ENCODE results near the gene XIAP.

The XIAP gene

DNA sequence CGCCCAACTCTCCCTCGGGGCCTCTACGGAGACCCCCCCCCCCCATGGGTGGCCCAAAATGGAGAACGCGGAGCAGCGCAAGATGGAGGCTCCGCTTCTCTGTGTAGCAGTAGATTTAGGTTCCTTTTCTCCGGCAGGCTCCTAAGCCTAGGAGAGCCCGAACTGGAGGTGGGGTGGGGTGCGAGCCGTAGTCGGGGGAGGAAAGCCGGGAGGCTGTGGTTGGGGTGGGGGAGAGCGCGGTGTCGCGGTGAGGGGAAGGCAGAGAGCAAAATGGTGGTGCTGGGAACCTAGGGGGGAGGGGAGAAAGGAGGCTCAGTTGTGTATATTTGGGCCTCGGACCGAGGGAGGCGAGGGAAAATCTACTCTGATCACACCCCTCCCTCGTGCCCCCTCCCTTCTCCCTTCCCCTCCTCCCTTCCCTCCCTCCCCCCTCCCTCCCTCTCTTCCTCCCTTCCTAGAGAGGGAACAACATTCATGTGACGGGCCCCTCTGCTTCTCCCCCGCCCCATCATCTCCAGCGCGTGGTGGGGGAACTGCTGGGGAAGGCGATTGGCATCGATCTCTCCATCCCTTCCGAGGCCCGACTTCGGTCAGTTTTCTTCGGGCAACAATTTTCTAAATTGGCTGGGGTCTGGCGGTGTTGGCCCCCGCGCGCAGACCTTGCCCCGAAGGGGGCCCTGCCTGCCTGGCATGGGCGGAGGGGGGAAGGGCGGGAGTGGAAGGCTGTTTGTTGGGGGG is 101.6 kb downstream of the XIAP start, which contains the start of gene STAG2:
TSS of gene STAG2 (plus strand) at position 439 of the 738 bp plus-strand sequence. CDS start 60,922 bp downstream, outside the sequence.
- H3K27ac ChIP-seq (ENCODE audit: low read depth, low read length) = peak within 1 kb of the TSS; percentile 95
- H3K9me3 ChIP-seq (ENCODE audit: low read length) = no peaks in the 10 kb centered on the region
- H3K27me3 ChIP-seq (ENCODE audit: control insufficient read depth in 1 of 2, insufficient read depth in 2 of 2, low read length in 2 of 2) = peaks cover 4 to 11% of the 10 kb centered on the region in 2 donors

DNA sequence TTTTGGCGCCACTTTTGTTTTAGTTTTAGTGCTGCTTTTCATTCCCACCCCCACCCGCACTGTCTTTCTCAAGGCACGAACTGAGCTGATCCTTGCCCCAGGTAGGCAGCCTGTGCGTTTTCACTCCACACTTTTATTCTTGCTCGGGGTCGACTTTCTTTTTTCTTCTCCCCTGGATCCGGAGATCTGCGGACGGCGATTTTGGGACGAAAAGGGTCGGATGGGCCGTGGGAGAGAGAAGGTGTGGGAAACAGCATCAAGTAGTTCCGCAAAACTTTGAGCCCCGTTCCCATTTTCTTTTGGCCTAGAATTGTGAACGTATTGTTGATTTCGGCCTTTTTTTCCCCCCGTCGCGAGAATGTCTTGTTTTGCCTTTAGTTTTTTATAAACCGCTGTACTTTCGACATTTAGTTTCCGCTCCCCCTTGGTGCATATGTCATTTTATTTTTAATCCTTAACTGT is 102.2 kb downstream of the XIAP start:
- H3K4me3 ChIP-seq (ENCODE audit: low read depth in 1 of 2, low read length in 2 of 2) = peak overlapping the region; percentile 52 to 80
- H3K9me3 ChIP-seq (ENCODE audit: low read length) = no peaks in the 10 kb centered on the region
- H3K27me3 ChIP-seq (ENCODE audit: control insufficient read depth in 1 of 2, insufficient read depth in 2 of 2, low read length in 2 of 2) = peaks cover 4 to 11% of the 10 kb centered on the region in 2 donors
- H3K27ac ChIP-seq (ENCODE audit: low read depth, low read length) = peak overlapping the region; percentile 86
- peak overlapping the region; percentile 68 for H3K9ac ChIP-seq (ENCODE audit: low read length)
- no peaks in the 10 kb centered on the region for H3K36me3 ChIP-seq (ENCODE audit: insufficient read depth, low read length)
- no peaks in the 10 kb centered on the region for H3K4me1 ChIP-seq (ENCODE audit: insufficient read depth, low read length)

More for the DNA sequence above, 101.6 kb downstream of the XIAP start, which contains the start of gene STAG2:
- Histone ChIP-seq H3K4me3 (ENCODE audit: low read depth in 1 of 2, low read length in 2 of 2) (peak within 1 kb of the TSS; percentile 52 to 80), H3K4me1 (ENCODE audit: insufficient read depth, low read length) (no peaks in the 10 kb centered on the region), H3K36me3 (ENCODE audit: insufficient read depth, low read length) (no peaks in the 10 kb centered on the region), H3K9ac (ENCODE audit: low read length) (peak within 1 kb of the TSS; percentile 68)

DNA sequence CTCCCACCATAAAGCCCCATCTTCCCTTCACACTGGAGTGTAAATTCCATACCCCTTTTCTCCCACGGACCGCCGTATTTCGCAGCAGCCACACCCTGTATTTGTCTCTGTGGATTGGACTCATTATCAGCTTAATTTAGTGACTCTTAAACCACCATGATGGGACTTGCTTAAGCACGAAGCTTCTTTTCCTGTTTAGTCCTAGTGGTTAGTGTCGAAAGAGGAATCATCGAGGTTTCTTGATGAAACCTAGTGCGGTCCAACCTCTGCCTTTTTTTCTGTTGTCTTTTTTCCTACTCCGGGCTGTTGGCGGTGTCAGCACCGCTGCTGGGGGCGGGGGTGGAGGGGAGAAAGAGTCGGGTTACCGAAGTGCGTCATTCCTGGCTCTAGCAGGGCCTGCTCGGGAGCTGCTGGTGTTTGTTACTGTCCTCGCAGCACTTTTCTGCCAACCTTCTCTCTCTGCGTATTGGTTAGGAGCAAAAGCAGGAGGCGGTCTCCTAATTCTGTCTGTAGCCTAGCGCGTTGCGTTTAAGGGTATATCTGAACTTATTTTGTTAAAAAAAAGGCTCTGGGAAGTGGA is 103.0 kb downstream of the XIAP start:
- Histone ChIP-seq H3K9me3 (ENCODE audit: low read length) (no peaks in the 10 kb centered on the region), H3K4me1 (ENCODE audit: insufficient read depth, low read length) (no peaks in the 10 kb centered on the region), H3K4me3 (ENCODE audit: low read depth in 1 of 2, low read length in 2 of 2) (peak overlapping the region; percentile 49 to 80), H3K27ac (ENCODE audit: low read depth, low read length) (peak overlapping the region; percentile 86), H3K27me3 (ENCODE audit: control insufficient read depth in 1 of 2, insufficient read depth in 2 of 2, low read length in 2 of 2) (peaks cover 4 to 11% of the 10 kb centered on the region in 2 donors), H3K9ac (ENCODE audit: low read length) (peak overlapping the region; percentile 68), H3K36me3 (ENCODE audit: insufficient read depth, low read length) (no peaks in the 10 kb centered on the region)

Data from muscle layer of colon (tissue), 2 donors.